A673 (cell line): ENCODE data around the gene EFCAB8.

Experiments
- CTCF ChIP-seq: fragments of 300-800, 200-600 bp; sonication (generic); conservative IDR thresholded peaks from 2 replicates; pipeline ENCODE4 v1.5.1; 2017; ENCODE audit warnings: low read depth, mild to moderate bottlenecking, antibody characterized with exemption, low read length, moderate library complexity, mixed read lengths
- EZH2 ChIP-seq: fragments of 200-600 bp; sonication (generic); IDR thresholded peaks from 2 replicates; pipeline ENCODE4 v1.6.1; 2017; ENCODE audit warnings: borderline replicate concordance, low read depth, mild to moderate bottlenecking, mixed read lengths, antibody characterized with exemption, low read length; ENCODE audit not compliant: poor library complexity, severe bottlenecking

DNA sequence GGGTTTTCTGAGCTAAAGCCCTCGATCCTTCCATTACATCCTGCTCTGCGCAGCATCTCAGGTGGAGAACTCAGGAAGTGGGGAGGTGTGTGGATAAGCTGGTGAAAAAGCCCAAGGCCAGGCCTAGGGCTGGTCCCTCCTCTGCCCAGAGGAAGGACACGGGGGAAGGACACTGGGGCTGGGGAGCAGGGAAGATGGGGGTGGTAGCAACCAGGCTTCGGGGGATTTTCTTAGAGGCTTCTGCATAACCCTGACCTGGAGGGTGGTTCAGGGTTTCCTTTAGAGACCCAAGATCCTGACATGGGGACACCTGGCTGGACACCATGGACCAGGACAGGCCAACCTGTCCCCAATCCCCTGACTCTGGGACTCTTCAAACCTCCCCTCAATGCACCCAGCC is 107.7 kb downstream of the EFCAB8 start:
- TF ChIP-seq CTCF = no peak
- TF ChIP-seq EZH2 = no peak
